Endothelial cell of umbilical vein (primary cell): ENCODE data around the gene CRYGS. TPM values are rescaled to one million over a fixed set of nuclear protein-coding genes. Genes with fewer than 3 reads are reported as not detected.

ENCODE experiments used
- BruUV-seq: library from RNA; stranded (reverse); fragments of 400-500 nt; replicated peaks from 2 replicates; lab custom pipeline; 2021; lab: Mats Ljungman, UMichigan
- CTCF ChIA-PET: fragments of 300-600, 350-600 bp; sonication (Branson Sonifier 250); formaldehyde crosslinking; loops from one replicate; lab custom pipeline; 2021; ENCODE audit warnings: antibody characterized with exemption, inconsistent platforms; lab: Charles Lee
- POLR2A ChIA-PET: fragments of 300-600, 350-600 bp; sonication (Branson Sonifier 250); formaldehyde crosslinking; loops from one replicate; lab custom pipeline; 2021; ENCODE audit warnings: antibody characterized with exemption, inconsistent platforms; lab: Charles Lee
- DNase-seq: peaks from one replicate; pipeline ENCODE4 v3.0.0-alpha.2; 2011; ENCODE audit warnings: low read depth, low spot score
- FAIRE-seq: peaks from 2 replicates; lab custom pipeline; 2011; peaks lifted over from hg19 to GRCh38; lab: Jason Lieb, UNC
- H2AFZ ChIP-seq: 2 replicates; pipeline ENCODE4 v1.6.0; 2012; ENCODE audit warnings: low read depth, low read length, control low read depth, inconsistent platforms
- H3K27ac ChIP-seq: 2 replicates; pipeline ENCODE4 v1.5.1; 2011; ENCODE audit warnings: low read depth, mild to moderate bottlenecking, control low read depth, low read length, moderate library complexity; ENCODE audit not compliant: insufficient read depth
- H3K27me3 ChIP-seq, 2 experiments: 2 replicates each; pipeline versions ENCODE4 v1.6.0 to v1.6.1; 2011; ENCODE audit warnings: low read length in 2 of 2, mixed read lengths in 1 of 2; ENCODE audit not compliant: control insufficient read depth in 2 of 2, insufficient read depth in 2 of 2
- H3K36me3 ChIP-seq, 2 experiments: 2 replicates in 1 of 2; 3 replicates in 1 of 2; pipeline ENCODE4 v1.5.1; 2011; ENCODE audit warnings: low read length in 2 of 2, mild to moderate bottlenecking in 1 of 2, moderate library complexity in 1 of 2; ENCODE audit not compliant: control insufficient read depth in 2 of 2, insufficient read depth in 2 of 2; ENCODE audit errors: extremely low read depth in 1 of 2
- H3K4me1 ChIP-seq: 3 replicates; pipeline ENCODE4 v1.5.1; 2011; ENCODE audit warnings: mild to moderate bottlenecking, low read length; ENCODE audit not compliant: control insufficient read depth, insufficient read depth; ENCODE audit errors: extremely low read depth
- H3K4me2 ChIP-seq: 2 replicates; pipeline ENCODE4 v1.6.1; 2011; ENCODE audit warnings: low read length, control low read depth, mixed read lengths; ENCODE audit not compliant: insufficient read depth
- H3K4me3 ChIP-seq, 3 experiments: fragments of 200-600 bp in 1 of 3; sonication (generic), shearing (Covaris generic) in 1 of 3; replicated peaks in 1 of 3; 2 replicates each; pipeline ENCODE4 v1.5.1; 2011 to 2016; ENCODE audit warnings: control low read depth in 3 of 3, low read length in 3 of 3, mild to moderate bottlenecking in 2 of 3, inconsistent platforms in 1 of 3, low read depth in 1 of 3, moderate library complexity in 1 of 3; ENCODE audit not compliant: insufficient read depth in 1 of 3
- H3K79me2 ChIP-seq: 2 replicates; pipeline ENCODE4 v1.6.0; 2012; ENCODE audit warnings: low read length, inconsistent platforms; ENCODE audit not compliant: control insufficient read depth, insufficient read depth
- H3K9ac ChIP-seq: replicated peaks from 2 replicates; pipeline ENCODE3; 2011; ENCODE audit warnings: low read length, control low read depth; ENCODE audit not compliant: insufficient read depth; ENCODE audit errors: extremely low read depth
- H3K9me1 ChIP-seq: replicated peaks from 3 replicates; pipeline ENCODE4 v1.6.0; 2011; ENCODE audit warnings: mild to moderate bottlenecking, low read length; ENCODE audit not compliant: control insufficient read depth, insufficient read depth; ENCODE audit errors: extremely low read depth
- H3K9me3 ChIP-seq: replicated peaks from 2 replicates; pipeline ENCODE4 v1.5.1; 2012; ENCODE audit warnings: low read length, inconsistent platforms; ENCODE audit not compliant: control insufficient read depth, insufficient read depth
- H4K20me1 ChIP-seq: replicated peaks from 2 replicates; pipeline ENCODE3; 2011; ENCODE audit warnings: mild to moderate bottlenecking, low read length; ENCODE audit not compliant: control insufficient read depth, insufficient read depth; ENCODE audit errors: extremely low read depth
- CTCF ChIP-seq, 2 donors: IDR thresholded peaks; 1 replicate in 1 of 2; 2 replicates in 1 of 2; pipeline ENCODE4 v1.5.1; 2011; ENCODE audit warnings: low read length in 2 of 2, mild to moderate bottlenecking in 2 of 2, moderate library complexity in 2 of 2, control low read depth in 1 of 2, inconsistent platforms in 1 of 2, low read depth in 1 of 2; ENCODE audit not compliant: insufficient read depth in 1 of 2; ENCODE audit errors: extremely low read depth in 1 of 2
- EZH2 ChIP-seq: IDR thresholded peaks from 2 replicates; pipeline ENCODE4 v1.6.1; 2012; ENCODE audit warnings: borderline replicate concordance, low read depth, mild to moderate bottlenecking, moderate library complexity, low read length, inconsistent platforms; ENCODE audit not compliant: severe bottlenecking
- FOS ChIP-seq: IDR thresholded peaks from 2 replicates; pipeline ENCODE4 v1.6.1; 2011; ENCODE audit warnings: mild to moderate bottlenecking, low read length, moderate library complexity, borderline replicate concordance; ENCODE audit not compliant: insufficient read depth
- GATA2 ChIP-seq: IDR thresholded peaks from 2 replicates; pipeline ENCODE4 v1.7.0; 2011; ENCODE audit warnings: low read depth, mild to moderate bottlenecking, moderate library complexity, mixed read lengths, low read length; ENCODE audit not compliant: insufficient read length, insufficient read depth
- JUN ChIP-seq: IDR thresholded peaks from 2 replicates; pipeline ENCODE4 v1.6.1; 2011; ENCODE audit warnings: borderline replicate concordance, low read depth; ENCODE audit not compliant: insufficient read length, insufficient read depth
- MYC ChIP-seq: IDR thresholded peaks from one replicate; pipeline ENCODE4 v1.6.1; 2011; ENCODE audit warnings: mild to moderate bottlenecking, low read depth, low read length
- POLR2A ChIP-seq: IDR thresholded peaks from 2 replicates; pipeline ENCODE4 v1.6.1; 2012; ENCODE audit warnings: low read depth, mild to moderate bottlenecking, control low read depth, low read length
- POLR2AphosphoS5 ChIP-seq: IDR thresholded peaks from 2 replicates; pipeline ENCODE4 v1.6.1; 2012; ENCODE audit warnings: low read depth, mild to moderate bottlenecking, control low read depth, low read length, moderate library complexity; ENCODE audit not compliant: insufficient read depth
- dilution Hi-C: fragments of 300-500 bp; cut with MboI; formaldehyde crosslinking; loops from one replicate; pipeline ENCODE4 v1.15.0; 2019; ENCODE audit warnings: low sequenced_read_pairs; ENCODE audit not compliant: extremely low pct_ligation_motif_present
- intact Hi-C: fragments of 100-400 bp; cut with micrococcal nuclease; formaldehyde crosslinking; loops from one replicate; pipeline ENCODE4 v1.10.0; 2022
- polyA plus RNA-seq, 4 experiments: library from polyadenylated mRNA; depleted of rRNA in 3 of 4; stranded (reverse) in 3 of 4; unstranded in 1 of 4; fragments of >200 nt; gene quantifications; 2 replicates each; pipeline versions ENCODE4 v1.2.1 to v1.2.3, GENCODE V29; 2011 to 2012; ENCODE audit warnings: missing spikeins in 1 of 4
- total RNA-seq: library from RNA; stranded (reverse); gene quantifications from 2 replicates; pipeline ENCODE4 v1.2.3, GENCODE V29; 2021
- TF ChIP-seq, protein P1 (sequence below): IDR thresholded peaks from 2 replicates; pipeline ENCODE4 v1.6.1; 2011; ENCODE audit not compliant: insufficient read depth, insufficient read length

Gene CRYGS
- total and polyA plus RNA-seq, 2 donors (not counting 3 experiments of a cell fraction or from before 2014, with no cell fraction given): 5.0 TPM

- CTCF ChIA-PET: interaction anchor here (0.7 to 2.5 kb wide), 5 partner anchors 10 to 586 kb away, joined by 3 to 10 read pairs (median 4); no protein-coding TSS in a partner anchor
- FAIRE-seq (no peak), DNase-seq (no peak)
- BruUV-seq: no TSS peak
- Histone ChIP-seq H3K9me1 (no peaks in the 10 kb centered on the region), H4K20me1 (no peaks in the 10 kb centered on the region), H3K4me1 (no peaks in the 10 kb centered on the region), H3K36me3 (no peaks in the 10 kb centered on the region), H3K4me3 (no peak overlapping the region), H3K4me2 (no peak overlapping the region), H2AFZ (no peak overlapping the region), H3K9ac (no peak overlapping the region), H3K27ac (no peak overlapping the region), H3K79me2 (no peaks in the 10 kb centered on the region), H3K9me3 (no peaks in the 10 kb centered on the region), H3K27me3 (no peaks in the 10 kb centered on the region)
- intact Hi-C loops (no loop called here), dilution Hi-C loops (no loop called here)
- POLR2A ChIA-PET: no interaction called here
- TF ChIP-seq, protein P1, sequence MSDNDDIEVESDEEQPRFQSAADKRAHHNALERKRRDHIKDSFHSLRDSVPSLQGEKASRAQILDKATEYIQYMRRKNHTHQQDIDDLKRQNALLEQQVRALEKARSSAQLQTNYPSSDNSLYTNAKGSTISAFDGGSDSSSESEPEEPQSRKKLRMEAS: no peak
- no peak for TF ChIP-seq POLR2A
- TF ChIP-seq POLR2AphosphoS5: no peak
- no peak for TF ChIP-seq GATA2
- TF ChIP-seq EZH2: no peak
- TF ChIP-seq CTCF (IDR thresholded peaks at IDR 0.05; ENCODE audit: extremely low read depth in 1 of 2, insufficient read depth in 1 of 2, low read depth in 1 of 2, low read length in 2 of 2): no peak
- TF ChIP-seq MYC: no peak
- TF ChIP-seq JUN: no peak
- TF ChIP-seq FOS: no peak
These were observed 14.8 kb downstream of the CRYGS start for GRCh38 chr3:186529201-186529999.
